ENCODE results near the gene SENP7.

The SENP7 gene

GRCh38 chr3:101279162-101279561, 233.8 kb downstream of the SENP7 start:
- Histone ChIP-seq H3K27ac (ENCODE audit: low read depth, low read length) (no peak overlapping the region), H3K36me3 (ENCODE audit: control insufficient read depth in 5 of 5, insufficient read depth in 5 of 5, low read length in 5 of 5) (no peaks in the 10 kb centered on the region), H3K4me3 (ENCODE audit: low read depth in 1 of 5, low read length in 5 of 5) (no peak overlapping the region), H3K9ac (ENCODE audit: low read length in 5 of 5) (no peak overlapping the region), H3K9me3 (ENCODE audit: control insufficient read depth in 5 of 5, low read length in 5 of 5) (no peaks in the 10 kb centered on the region), H3K4me1 (ENCODE audit: control insufficient read depth in 5 of 5, insufficient read depth in 5 of 5, low read length in 5 of 5) (no peaks in the 10 kb centered on the region), H3K27me3 (ENCODE audit: control insufficient read depth in 5 of 5, insufficient read depth in 4 of 5, low read length in 5 of 5) (no peaks in the 10 kb centered on the region)

GRCh38 chr3:101278727-101279126, 234.3 kb downstream of the SENP7 start:
- Histone ChIP-seq H3K27ac (ENCODE audit: low read depth, low read length) (no peak overlapping the region), H3K9me3 (ENCODE audit: control insufficient read depth in 5 of 5, low read length in 5 of 5) (no peaks in the 10 kb centered on the region), H3K36me3 (ENCODE audit: control insufficient read depth in 5 of 5, insufficient read depth in 5 of 5, low read length in 5 of 5) (no peaks in the 10 kb centered on the region), H3K9ac (ENCODE audit: low read length in 5 of 5) (no peak overlapping the region), H3K4me3 (ENCODE audit: low read depth in 1 of 5, low read length in 5 of 5) (no peak overlapping the region), H3K27me3 (ENCODE audit: control insufficient read depth in 5 of 5, insufficient read depth in 4 of 5, low read length in 5 of 5) (no peaks in the 10 kb centered on the region), H3K4me1 (ENCODE audit: control insufficient read depth in 5 of 5, insufficient read depth in 5 of 5, low read length in 5 of 5) (no peaks in the 10 kb centered on the region)

Data from subcutaneous abdominal adipose tissue (tissue), 5 donors.